Activated T-helper 1 cell treated with anti-CD3 and anti-CD28 coated beads, Interleukin-12 subunit alpha, Interleukin-12 subunit beta, Interleukin-2, Interleukin-4 antibody, amounts not matched to agents 30 ng/mL and 10 ng/mL and 1 ng/mL, durations not matched to agents 14 hours and 24 hours and 36 hours (primary cell): ENCODE results near the gene FMC1. TPM values are rescaled to one million over a fixed set of nuclear protein-coding genes. Genes with fewer than 3 reads are reported as not detected.

ENCODE experiments used
- DNase-seq: peaks from one replicate; pipeline ENCODE4 v3.0.0; 2021; ENCODE audit warnings: low spot score
- H3K27ac Mint-ChIP-seq: one replicate; pipeline ENCODE4 v1.8.0; 2021; ENCODE audit warnings: mild to moderate bottlenecking, mixed read lengths
- H3K27me3 Mint-ChIP-seq: one replicate; pipeline ENCODE4 v1.8.0; 2022; ENCODE audit warnings: mild to moderate bottlenecking, moderate library complexity, mixed read lengths; ENCODE audit not compliant: insufficient read depth
- H3K36me3 Mint-ChIP-seq: one replicate; pipeline ENCODE4 v1.8.0; 2021; ENCODE audit warnings: low read depth, mixed read lengths
- H3K4me1 Mint-ChIP-seq: one replicate; pipeline ENCODE4 v1.8.0; 2021; ENCODE audit warnings: low read depth, mixed read lengths
- H3K4me3 Mint-ChIP-seq: one replicate; pipeline ENCODE4 v1.8.0; 2021; ENCODE audit warnings: mild to moderate bottlenecking, moderate library complexity, mixed read lengths
- H3K9me3 Mint-ChIP-seq: one replicate; pipeline ENCODE4 v1.8.0; 2021; ENCODE audit warnings: mixed read lengths
- intact Hi-C: fragments of 100-400 bp; cut with micrococcal nuclease; formaldehyde crosslinking; loops from one replicate; pipeline ENCODE4 v1.15.1; 2024
- total RNA-seq: library from RNA; stranded (reverse); gene quantifications from 2 replicates; pipeline ENCODE4 v1.2.3, GENCODE V29; 2022

The FMC1 gene
- total RNA-seq, 1 donor from 2014 or later, result 3.7 TPM

DNA sequence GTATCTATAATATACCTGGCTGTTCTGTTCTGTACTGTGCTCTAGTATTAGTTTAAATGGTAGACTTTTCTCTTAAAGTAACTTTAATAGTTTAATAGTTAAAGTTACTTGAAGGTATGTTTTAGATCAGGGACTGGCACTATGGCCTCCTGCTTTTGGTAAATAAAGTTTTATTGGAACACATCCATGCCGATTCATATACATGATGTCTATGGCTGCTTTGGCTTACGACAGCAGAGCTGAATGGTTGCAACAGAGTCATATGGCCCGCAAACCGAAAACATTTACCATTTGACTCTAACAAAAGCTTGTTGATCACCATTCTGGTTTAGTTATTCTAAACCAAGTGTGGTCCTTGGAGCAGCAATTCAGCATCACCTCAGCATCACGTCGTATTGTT, 25.3 kb downstream of the FMC1 start:
- peaks cover 37% of the 10 kb centered on the region for H3K36me3 Mint-ChIP-seq
- no peak overlapping the region for H3K4me3 Mint-ChIP-seq
- intact Hi-C loops, result loop anchor here (10.0 kb wide), 3 partner anchors 408 to 1648 kb away; partner anchors contain the start of genes HIPK2, MRPS33 and SLC37A3
- peaks cover 59% of the 10 kb centered on the region for H3K4me1 Mint-ChIP-seq
- no peak overlapping the region for H3K27ac Mint-ChIP-seq
- no peaks in the 10 kb centered on the region for H3K9me3 Mint-ChIP-seq
- no peaks in the 10 kb centered on the region for H3K27me3 Mint-ChIP-seq
- no peak for DNase-seq

DNA sequence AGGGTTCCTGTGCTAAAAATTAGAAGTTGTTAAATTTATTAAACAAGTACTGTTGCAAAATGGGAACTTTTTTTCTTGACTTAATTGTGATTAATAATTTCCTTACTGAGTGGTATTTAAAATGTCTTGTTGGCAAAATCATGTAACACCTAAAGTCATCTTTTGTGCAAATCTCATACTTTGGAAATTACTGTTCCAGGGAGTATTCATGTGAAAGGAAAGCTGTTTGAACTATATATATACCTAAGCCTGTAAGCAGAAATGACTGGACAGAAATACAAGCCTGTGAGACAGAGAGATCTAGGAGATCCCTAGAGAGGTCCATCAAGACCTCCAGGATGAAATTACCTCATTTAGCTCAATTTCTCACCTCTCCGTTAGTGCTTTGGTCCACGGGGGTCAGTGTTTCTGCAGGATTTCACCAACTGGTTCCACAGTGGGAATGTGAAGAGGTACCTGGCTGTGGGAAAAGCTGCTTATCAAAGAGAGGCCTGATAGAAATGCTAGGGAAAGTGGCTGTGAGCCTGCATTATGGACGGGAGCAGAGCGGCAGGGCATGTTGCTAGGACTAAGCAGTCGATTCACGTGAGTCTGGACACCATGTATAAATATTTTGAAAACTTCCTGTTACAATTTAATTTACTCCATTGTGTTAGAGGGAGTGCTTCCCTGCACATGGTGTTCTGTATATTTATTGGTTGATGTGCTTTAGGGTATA, 26.5 kb downstream of the FMC1 start:
- H3K36me3 Mint-ChIP-seq, result peaks cover 35% of the 10 kb centered on the region
- peak overlapping the region; percentile 52 for H3K27ac Mint-ChIP-seq

DNA sequence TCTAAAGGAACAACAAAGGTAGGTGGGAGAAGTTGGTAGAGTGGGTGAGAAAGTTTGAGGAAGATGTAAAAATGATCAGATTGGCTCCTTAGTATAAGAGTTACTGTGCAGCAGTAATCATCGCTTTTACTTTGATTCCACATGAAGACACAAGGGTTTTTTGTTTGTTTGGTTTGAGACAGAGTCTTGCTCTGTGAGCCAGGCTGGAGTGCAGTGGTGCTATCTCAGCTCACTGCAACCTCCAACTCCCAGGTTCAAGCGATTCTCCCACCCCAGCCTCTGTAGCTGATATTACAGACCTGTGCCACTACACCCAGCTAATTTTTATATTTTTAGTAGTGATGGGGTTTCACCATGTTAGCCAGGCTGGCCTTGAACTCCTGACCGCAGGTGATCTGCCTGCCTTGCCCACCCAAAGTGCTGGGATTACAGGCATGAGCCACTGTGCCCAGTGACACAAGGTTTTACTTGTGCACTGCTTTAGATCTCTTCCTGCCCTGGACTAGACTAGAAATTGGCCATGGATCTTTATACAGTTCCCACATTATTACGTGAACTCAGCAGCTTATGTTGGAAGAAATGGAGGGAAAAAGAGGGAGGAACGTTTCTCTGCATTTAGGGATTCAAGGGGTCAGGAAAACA, 29.3 kb downstream of the FMC1 start:
- Mint-ChIP-seq H3K27ac (peak overlapping the region; percentile 56), H3K27me3 (no peaks in the 10 kb centered on the region), H3K9me3 (no peaks in the 10 kb centered on the region), H3K4me1 (peaks cover 43% of the 10 kb centered on the region), H3K36me3 (peaks cover 25% of the 10 kb centered on the region), H3K4me3 (no peak overlapping the region)
- intact Hi-C loops, result loop anchor here (2.0 kb wide), 1 partner anchor 14 kb away; no protein-coding TSS in a partner anchor
- DNase-seq, result no peak

More for the DNA sequence above, 26.5 kb downstream of the FMC1 start:
- no peaks in the 10 kb centered on the region for H3K27me3 Mint-ChIP-seq
- no peak for DNase-seq
- H3K9me3 Mint-ChIP-seq, result no peaks in the 10 kb centered on the region
- intact Hi-C loops, result loop anchor here (10.0 kb wide), 3 partner anchors 407 to 1647 kb away; partner anchors contain the start of genes HIPK2, MRPS33 and SLC37A3
- H3K4me3 Mint-ChIP-seq, result no peak overlapping the region
- peaks cover 54% of the 10 kb centered on the region for H3K4me1 Mint-ChIP-seq

DNA sequence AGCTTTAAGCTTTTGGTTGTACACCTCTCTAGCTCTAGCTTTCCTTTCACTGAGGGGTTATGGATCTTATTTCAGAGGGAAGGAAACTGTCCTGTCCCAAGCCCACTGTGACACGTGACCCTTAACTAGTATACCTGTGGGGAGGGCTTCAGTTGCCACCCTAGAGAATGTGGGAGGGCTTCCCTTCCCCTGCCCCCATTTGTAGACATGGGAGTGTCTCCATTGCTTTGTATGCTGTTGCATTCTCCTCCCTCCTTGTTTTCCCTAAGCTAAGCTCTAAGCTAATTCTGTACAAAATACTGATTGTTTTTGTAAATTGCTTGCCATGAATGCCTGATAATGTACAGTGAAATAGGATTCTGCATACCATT, 29.8 kb downstream of the FMC1 start:
- Mint-ChIP-seq H3K4me3 (no peak overlapping the region), H3K27ac (peak overlapping the region; percentile 56), H3K36me3 (peaks cover 22% of the 10 kb centered on the region), H3K4me1 (peaks cover 38% of the 10 kb centered on the region), H3K27me3 (no peaks in the 10 kb centered on the region), H3K9me3 (no peaks in the 10 kb centered on the region)
- intact Hi-C loops, result loop anchor here (2.0 kb wide), 1 partner anchor 14 kb away; no protein-coding TSS in a partner anchor
- DNase-seq, result no peak

DNA sequence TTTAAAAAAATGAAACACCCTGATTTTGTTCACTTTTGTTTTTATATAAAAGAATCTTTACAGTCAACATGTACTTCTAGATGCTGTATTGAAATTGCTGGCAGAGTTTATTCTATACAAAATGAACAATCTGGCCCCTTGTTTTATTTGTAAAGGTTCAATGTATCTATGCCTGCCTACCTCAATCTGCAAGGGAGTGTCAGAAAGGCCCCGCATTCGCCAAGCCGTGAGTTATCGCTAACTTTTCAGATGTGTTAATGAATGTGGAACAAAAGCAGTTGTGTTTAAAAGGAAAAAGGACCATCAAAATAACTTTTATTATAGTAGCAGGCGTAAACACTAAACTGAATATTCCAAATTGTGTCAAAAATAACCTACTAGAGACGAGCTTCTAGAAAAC, 33.1 kb downstream of the FMC1 start:
- Mint-ChIP-seq H3K9me3 (no peaks in the 10 kb centered on the region), H3K4me1 (peaks cover 27% of the 10 kb centered on the region), H3K4me3 (no peak overlapping the region), H3K36me3 (peaks cover 28% of the 10 kb centered on the region), H3K27ac (no peak overlapping the region), H3K27me3 (no peaks in the 10 kb centered on the region)
- no peak for DNase-seq
- intact Hi-C loops, result no loop called here

DNA sequence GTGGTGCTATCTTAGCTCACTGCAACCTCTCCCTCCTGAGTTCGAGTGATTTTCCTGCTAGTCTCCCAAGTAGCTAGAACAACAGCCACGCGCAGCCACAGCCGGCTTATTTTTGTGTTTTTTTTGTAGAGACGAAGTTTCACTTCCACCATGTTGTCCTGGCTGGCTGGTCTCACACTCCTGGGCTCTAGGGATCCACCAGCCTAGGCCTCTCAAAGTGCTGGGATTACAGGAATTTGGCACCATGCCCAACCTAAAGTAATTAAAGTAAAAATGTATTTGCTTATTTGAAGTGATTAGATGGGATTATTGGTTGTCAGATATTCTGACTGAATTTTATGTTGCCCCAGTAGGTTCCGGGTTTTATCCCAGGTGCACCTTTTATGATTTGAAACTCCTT, 41.3 kb downstream of the FMC1 start:
- H3K4me3 Mint-ChIP-seq, result no peak overlapping the region
- intact Hi-C loops, result no loop called here
- H3K27me3 Mint-ChIP-seq, result no peaks in the 10 kb centered on the region
- H3K9me3 Mint-ChIP-seq, result no peaks in the 10 kb centered on the region
- no peak for DNase-seq
- no peak overlapping the region for H3K27ac Mint-ChIP-seq
- no peaks in the 10 kb centered on the region for H3K4me1 Mint-ChIP-seq
- peaks cover 21% of the 10 kb centered on the region for H3K36me3 Mint-ChIP-seq

DNA sequence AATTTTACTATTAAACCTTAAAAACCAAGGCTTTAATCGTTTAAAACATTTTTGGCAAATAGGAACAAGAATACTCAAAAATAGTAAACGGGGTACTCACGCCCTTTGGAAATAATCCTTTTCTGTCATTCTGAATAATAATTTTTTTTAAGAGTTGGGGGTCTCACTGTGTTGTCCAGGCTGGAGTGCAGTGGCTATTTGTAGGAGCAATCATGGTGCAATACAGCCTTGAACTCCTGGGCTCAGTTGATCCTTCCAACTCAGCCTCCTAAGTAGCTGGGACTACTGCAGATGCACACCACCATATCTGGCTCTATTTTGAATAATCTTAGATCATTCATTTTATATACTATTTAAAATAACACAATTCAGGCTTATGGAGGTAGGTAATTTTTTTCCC, 43.5 kb downstream of the FMC1 start:
- intact Hi-C loops, result loop anchor here (2.0 kb wide), 1 partner anchor 14 kb away; no protein-coding TSS in a partner anchor
- no peak overlapping the region for H3K27ac Mint-ChIP-seq

DNA sequence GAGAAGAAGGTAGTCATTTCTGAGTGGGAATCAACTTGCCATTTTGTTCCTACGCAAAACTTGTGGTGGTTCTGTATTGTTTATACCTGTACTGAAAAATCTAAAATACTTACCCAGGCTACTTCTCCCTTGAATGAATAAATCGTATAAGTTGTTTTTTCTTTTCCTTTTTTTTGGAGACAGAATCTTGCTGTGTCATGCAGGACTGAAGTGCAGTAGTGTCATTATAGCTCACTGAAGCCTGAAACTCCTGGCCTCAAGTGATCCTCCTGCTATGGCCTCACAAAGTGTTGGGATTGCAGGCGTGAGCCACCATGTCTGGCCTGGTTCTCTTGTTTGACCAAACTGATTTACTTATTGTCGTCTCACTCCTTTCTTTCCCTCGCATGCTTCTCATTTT, 46.5 kb downstream of the FMC1 start:
- Mint-ChIP-seq H3K4me1 (peaks cover 16% of the 10 kb centered on the region), H3K27ac (no peak overlapping the region), H3K36me3 (peaks cover 38% of the 10 kb centered on the region), H3K4me3 (no peak overlapping the region), H3K27me3 (no peaks in the 10 kb centered on the region), H3K9me3 (no peaks in the 10 kb centered on the region)
- intact Hi-C loops, result no loop called here
- DNase-seq, result no peak

More for the DNA sequence above, 43.5 kb downstream of the FMC1 start:
- H3K27me3 Mint-ChIP-seq, result no peaks in the 10 kb centered on the region
- H3K4me1 Mint-ChIP-seq, result peaks cover 16% of the 10 kb centered on the region
- H3K36me3 Mint-ChIP-seq, result peaks cover 32% of the 10 kb centered on the region
- DNase-seq, result no peak
- no peaks in the 10 kb centered on the region for H3K9me3 Mint-ChIP-seq
- H3K4me3 Mint-ChIP-seq, result no peak overlapping the region

DNA sequence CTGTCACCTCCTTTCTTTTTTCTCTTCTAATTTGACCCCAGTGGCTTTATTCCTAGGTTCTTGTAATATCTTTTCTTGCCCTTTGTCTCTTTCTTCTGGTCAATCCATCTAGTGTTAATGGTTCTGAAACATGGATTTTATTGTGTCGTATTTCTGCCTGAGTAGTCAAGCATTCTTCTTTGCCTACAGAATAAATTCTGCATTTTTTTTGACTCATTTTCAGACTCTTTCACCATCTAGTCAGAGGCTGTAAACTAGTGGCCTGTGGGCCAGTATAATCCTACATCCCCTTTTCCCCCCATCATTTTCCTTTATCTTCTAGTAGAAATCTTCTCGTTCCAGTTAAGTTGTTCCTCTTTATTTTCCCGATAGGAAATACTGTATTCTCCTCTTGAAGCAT, 48.0 kb downstream of the FMC1 start:
- peak overlapping the region; percentile 40 for H3K27ac Mint-ChIP-seq
- no peaks in the 10 kb centered on the region for H3K9me3 Mint-ChIP-seq
- peaks cover 24% of the 10 kb centered on the region for H3K4me1 Mint-ChIP-seq
- no peaks in the 10 kb centered on the region for H3K27me3 Mint-ChIP-seq
- H3K36me3 Mint-ChIP-seq, result peaks cover 38% of the 10 kb centered on the region
- intact Hi-C loops, result no loop called here
- no peak for DNase-seq
- H3K4me3 Mint-ChIP-seq, result no peak overlapping the region

DNA sequence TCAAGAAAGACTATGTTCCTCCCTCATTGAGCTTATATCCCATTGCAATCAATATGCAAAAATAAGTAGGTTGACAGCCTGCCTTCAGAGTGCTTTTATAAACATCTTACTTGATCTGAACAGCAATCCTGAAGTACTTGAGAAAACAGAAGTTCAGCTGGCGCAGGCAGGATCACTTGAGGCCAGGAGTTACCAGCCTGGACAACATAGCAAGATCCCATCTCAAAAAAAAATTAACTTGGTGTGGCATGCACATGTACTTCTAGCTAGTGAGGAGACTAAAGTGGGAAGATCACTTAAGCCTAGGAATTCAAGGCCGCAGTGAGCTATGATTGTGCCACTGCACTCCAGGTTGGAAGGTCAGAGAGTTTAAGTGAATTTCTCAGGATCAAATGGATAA, 48.6 kb downstream of the FMC1 start:
- no peak for DNase-seq
- Mint-ChIP-seq H3K27me3 (no peaks in the 10 kb centered on the region), H3K4me3 (no peak overlapping the region), H3K4me1 (peaks cover 31% of the 10 kb centered on the region), H3K9me3 (no peaks in the 10 kb centered on the region), H3K27ac (no peak overlapping the region), H3K36me3 (peaks cover 44% of the 10 kb centered on the region)
- intact Hi-C loops, result no loop called here

DNA sequence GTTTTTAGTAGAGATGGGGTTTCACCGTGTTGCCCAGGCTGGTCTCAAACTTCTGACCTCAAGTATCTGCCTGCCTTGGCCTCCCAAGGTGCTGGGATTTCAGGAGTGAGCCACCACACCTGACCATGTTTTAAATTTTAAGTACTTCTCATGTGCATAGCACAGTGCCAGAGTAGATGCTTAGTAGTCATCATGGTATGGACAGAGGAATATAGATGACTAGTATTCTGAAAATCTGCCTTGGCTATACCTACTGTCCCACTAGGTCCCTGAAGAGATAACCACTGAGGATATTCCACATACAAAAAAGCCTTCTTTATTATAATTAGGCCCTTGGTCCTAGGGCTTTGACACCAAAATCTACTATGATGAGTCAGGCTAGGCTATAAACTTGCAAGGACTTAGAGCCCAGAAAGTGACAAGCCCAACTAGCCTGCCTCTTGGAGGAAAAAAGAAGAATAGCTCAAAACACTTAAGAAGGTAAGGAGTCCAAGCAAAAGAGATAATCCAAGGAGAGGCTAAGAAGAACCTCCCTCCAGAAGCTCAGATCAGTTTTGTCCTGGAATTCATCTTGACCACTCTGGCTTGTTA, 52.6 kb downstream of the FMC1 start:
- Mint-ChIP-seq H3K9me3 (no peaks in the 10 kb centered on the region), H3K4me3 (no peak overlapping the region), H3K27ac (no peak overlapping the region), H3K27me3 (no peaks in the 10 kb centered on the region), H3K36me3 (peaks cover 50% of the 10 kb centered on the region), H3K4me1 (peaks cover 37% of the 10 kb centered on the region)
- intact Hi-C loops, result loop anchor here (2.0 kb wide), 1 partner anchor 15 kb away; no protein-coding TSS in a partner anchor
- no peak for DNase-seq

DNA sequence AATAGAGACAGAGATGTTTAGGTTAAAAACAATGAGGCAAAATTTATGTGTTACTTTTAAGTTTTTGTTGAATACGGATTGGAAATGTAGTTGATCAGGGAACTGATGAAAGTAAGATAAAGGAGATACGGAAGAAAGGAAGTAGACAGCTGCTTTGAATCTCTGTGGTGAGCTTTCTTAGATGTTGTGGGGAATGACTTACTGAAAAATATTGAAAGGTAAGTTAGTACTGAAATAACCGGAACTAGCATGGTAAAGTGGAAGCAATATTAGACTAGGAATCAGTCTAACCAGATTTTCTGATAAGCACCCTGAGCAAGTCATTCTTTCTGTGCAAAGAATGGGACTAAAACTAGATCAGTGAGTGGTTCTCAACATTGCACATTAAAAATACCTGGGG, 53.4 kb downstream of the FMC1 start:
- Mint-ChIP-seq H3K4me3 (peak overlapping the region; percentile 19), H3K27me3 (no peaks in the 10 kb centered on the region), H3K36me3 (peaks cover 46% of the 10 kb centered on the region), H3K4me1 (peaks cover 30% of the 10 kb centered on the region), H3K27ac (peak overlapping the region; percentile 8), H3K9me3 (no peaks in the 10 kb centered on the region)
- intact Hi-C loops, result loop anchor here (2.0 kb wide), 1 partner anchor 16 kb away; no protein-coding TSS in a partner anchor
- DNase-seq, result no peak
